Body of pancreas (tissue), 4 donors: ENCODE measurements around the gene PTPRS.

ENCODE experiments used
- CTCF ChIP-seq, 7 experiments: fragments of 450-650 bp in 4 of 7; fragments of 200-600 bp in 3 of 7; sonication (generic) in 3 of 7; IDR thresholded peaks; one replicate each; pipeline ENCODE4 v1.5.1; 2016 to 2019; ENCODE audit warnings: antibody characterized with exemption in 7 of 7
- POLR2A ChIP-seq, 3 donors: fragments of 450-650 bp; IDR thresholded peaks; one replicate each; pipeline ENCODE4 v1.6.1; 2016; ENCODE audit warnings: antibody characterized with exemption in 3 of 3, mild to moderate bottlenecking in 2 of 3

GRCh38 chr19:5329141-5329540, 11.5 kb downstream of the PTPRS start:
- TF ChIP-seq POLR2A (IDR thresholded peaks at IDR 0.05) (no peak), CTCF (IDR thresholded peaks at IDR 0.05) (no peak)
